22Rv1 (cell line): ENCODE measurements around the gene LRRC40.

Experiments used
- ZFX ChIP-seq: fragments of 450-650 bp; IDR thresholded peaks from 2 replicates; pipeline ENCODE4 v1.6.1; 2017; ENCODE audit warnings: antibody characterized with exemption, borderline replicate concordance
- TF ChIP-seq, protein P1 (sequence below): fragments of 450-650 bp; IDR thresholded peaks from 2 replicates; pipeline ENCODE4 v1.5.1; 2017; ENCODE audit warnings: mild to moderate bottlenecking

DNA sequence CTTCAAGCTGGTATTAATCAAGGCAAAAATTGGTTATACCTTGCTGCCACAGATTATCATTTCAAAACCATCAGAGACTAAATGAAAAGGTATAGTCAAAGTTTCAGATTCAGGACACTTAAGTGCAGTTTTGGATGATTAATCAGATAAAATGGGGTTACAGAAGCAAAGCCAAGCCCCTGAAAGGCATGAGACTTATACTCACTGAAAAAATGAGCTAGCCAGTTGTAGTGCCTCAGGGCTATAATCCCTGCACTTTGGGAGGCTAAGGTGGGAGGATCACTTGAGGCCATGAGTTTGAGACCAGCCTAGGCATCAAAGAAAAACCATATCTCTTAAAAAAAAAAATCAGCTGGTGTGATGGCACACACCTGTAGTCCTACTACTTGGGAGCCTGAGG, 15.2 kb downstream of the LRRC40 start:
- TF ChIP-seq, protein P1, sequence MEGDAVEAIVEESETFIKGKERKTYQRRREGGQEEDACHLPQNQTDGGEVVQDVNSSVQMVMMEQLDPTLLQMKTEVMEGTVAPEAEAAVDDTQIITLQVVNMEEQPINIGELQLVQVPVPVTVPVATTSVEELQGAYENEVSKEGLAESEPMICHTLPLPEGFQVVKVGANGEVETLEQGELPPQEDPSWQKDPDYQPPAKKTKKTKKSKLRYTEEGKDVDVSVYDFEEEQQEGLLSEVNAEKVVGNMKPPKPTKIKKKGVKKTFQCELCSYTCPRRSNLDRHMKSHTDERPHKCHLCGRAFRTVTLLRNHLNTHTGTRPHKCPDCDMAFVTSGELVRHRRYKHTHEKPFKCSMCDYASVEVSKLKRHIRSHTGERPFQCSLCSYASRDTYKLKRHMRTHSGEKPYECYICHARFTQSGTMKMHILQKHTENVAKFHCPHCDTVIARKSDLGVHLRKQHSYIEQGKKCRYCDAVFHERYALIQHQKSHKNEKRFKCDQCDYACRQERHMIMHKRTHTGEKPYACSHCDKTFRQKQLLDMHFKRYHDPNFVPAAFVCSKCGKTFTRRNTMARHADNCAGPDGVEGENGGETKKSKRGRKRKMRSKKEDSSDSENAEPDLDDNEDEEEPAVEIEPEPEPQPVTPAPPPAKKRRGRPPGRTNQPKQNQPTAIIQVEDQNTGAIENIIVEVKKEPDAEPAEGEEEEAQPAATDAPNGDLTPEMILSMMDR, result no peak
- no peak for TF ChIP-seq ZFX
